HG03066 (cell line): ENCODE results near the gene IGFBP5.

Experiments
- ATAC-seq: cut with Tn5 transposase; IDR thresholded peaks from one replicate; pipeline ENCODE4 v1.9.1; 2021; ENCODE audit warnings: low read depth; ENCODE audit not compliant: unreplicated experiment

IGFBP5 gene

DNA sequence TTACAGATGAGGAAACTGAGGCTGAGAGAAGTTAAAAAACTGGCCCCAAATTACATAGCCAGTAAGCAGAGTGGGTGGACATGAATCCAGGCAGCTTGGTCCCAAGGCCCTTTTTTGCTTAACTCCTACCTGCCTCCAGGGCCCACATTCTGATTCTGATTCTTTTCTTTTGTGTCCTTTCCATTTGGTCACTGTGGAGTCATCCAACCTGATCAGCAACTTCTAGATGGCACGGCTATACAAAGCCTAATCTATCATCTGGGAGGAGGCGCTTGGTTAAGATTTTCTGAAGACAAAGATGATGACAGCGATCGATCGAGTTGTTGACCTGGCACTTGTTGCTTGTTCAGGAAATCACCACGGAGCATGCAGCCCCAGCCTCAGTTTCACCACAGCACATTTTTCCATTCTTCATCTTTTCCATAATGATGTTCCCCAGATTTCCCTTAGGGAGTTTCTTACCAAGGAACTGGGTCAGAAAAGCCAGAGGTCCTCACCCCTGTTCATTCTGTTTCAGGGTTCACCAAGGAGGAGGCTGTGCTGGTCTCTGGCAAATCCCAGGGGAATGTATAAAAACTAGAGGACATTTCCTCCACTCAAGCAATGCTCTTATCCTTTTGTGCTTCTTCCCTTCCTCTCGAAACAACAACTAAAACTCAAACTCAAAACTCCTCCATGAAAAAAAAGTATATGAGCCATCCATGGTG is 69.0 kb downstream of the IGFBP5 start:
- no peak for ATAC-seq

DNA sequence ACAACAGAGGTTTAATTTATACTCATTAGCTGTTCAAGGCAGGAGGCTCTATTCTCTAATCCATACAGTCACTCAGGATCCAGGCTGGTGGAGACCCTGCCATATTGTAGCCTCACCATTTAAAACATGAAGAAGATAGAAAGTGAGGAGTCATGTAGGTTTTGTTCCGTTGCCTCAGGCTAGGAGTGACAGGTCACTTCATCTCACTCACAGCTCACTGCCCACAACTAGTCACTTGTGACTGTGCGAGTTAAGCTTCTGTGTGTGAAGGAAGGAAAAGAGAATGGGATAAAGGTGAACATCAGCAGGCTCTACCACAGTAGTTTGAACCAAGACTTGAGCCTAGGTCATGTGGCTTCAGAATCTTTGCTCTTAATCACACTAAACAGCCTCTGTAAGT is 71.1 kb downstream of the IGFBP5 start:
- no peak for ATAC-seq

- no peak for ATAC-seq
These were observed 72.8 kb downstream of the IGFBP5 start for GRCh38 chr2:216622526-216622925.
